Left lung (tissue), 10 donors: Measurements from ENCODE around the gene DYNC1H1. TPM values are rescaled to one million over a fixed set of nuclear protein-coding genes. Genes with fewer than 3 reads are reported as not detected.

Experiments
- ATAC-seq: fragments of 200-7000 bp; cut with Tn5 transposase; one replicate; pipeline ENCODE4 v1.9.1; 2020; ENCODE audit warnings: moderate library complexity
- DNase-seq, 4 donors: peaks; one replicate each; pipeline ENCODE4 v3.0.0-alpha.2; 2013 to 2020
- H3K27ac ChIP-seq, 2 donors: fragments of 200-600 bp; sonication (generic) in 1 of 2; one replicate each; pipeline versions ENCODE4 v1.5.0 to v1.8.0; 2020 to 2021
- H3K27me3 ChIP-seq, 2 donors: fragments of 200-600 bp; sonication (generic) in 1 of 2; one replicate each; pipeline versions ENCODE4 v1.5.0 to v1.8.0; 2020 to 2021
- H3K36me3 ChIP-seq, 2 donors: fragments of 200-600 bp; sonication (generic) in 1 of 2; one replicate each; pipeline versions ENCODE4 v1.5.0 to v1.8.0; 2020 to 2021
- H3K4me1 ChIP-seq, 2 donors: fragments of 200-600 bp; one replicate each; pipeline ENCODE4 v1.8.0; 2021
- H3K4me3 ChIP-seq, 2 donors: fragments of 200-600 bp; sonication (generic) in 1 of 2; one replicate each; pipeline versions ENCODE4 v1.5.0 to v1.8.0; 2020 to 2021; ENCODE audit warnings: mild to moderate bottlenecking in 1 of 2
- H3K9me3 ChIP-seq, 2 donors: fragments of 200-600 bp; sonication (generic) in 1 of 2; one replicate each; pipeline versions ENCODE4 v1.5.0 to v1.8.0; 2020 to 2021
- intact Hi-C, 2 donors: fragments of 100-400 bp; cut with DNase I; formaldehyde crosslinking; loops; one replicate each; pipeline versions ENCODE4 v1.11.2 to v1.14.2; 2022
- polyA plus RNA-seq, 6 donors: library from polyadenylated mRNA; unstranded; fragments of 120-200 nt; gene quantifications; one replicate each; pipeline ENCODE4 v1.2.1, GENCODE V29; 2013; ENCODE audit not compliant: insufficient read length in 6 of 6
- total RNA-seq, 2 donors: library from RNA; stranded (reverse); fragmentation: NEBNext Ultra II Directional; extraction: Animal tissue kit (Norgen Biotek cat#: 25700); gene quantifications; one replicate each; pipeline ENCODE4 v1.2.1, GENCODE V29; 2021
- TF ChIP-seq, protein P1 (sequence below), 2 donors: fragments of 200-600 bp; sonication (generic) in 1 of 2; IDR thresholded peaks; one replicate each; pipeline versions ENCODE4 v1.5.0 to v1.8.0; 2021; ENCODE audit warnings: antibody characterized with exemption in 2 of 2
- donor health status: DM: no; HTN: yes; CAD: no.
- donor health status: DM: no; HTN: no; CAD: no.

The DYNC1H1 gene
- total and polyA plus RNA-seq, 8 donors, result 305 to 514 (median 345) TPM

DNA sequence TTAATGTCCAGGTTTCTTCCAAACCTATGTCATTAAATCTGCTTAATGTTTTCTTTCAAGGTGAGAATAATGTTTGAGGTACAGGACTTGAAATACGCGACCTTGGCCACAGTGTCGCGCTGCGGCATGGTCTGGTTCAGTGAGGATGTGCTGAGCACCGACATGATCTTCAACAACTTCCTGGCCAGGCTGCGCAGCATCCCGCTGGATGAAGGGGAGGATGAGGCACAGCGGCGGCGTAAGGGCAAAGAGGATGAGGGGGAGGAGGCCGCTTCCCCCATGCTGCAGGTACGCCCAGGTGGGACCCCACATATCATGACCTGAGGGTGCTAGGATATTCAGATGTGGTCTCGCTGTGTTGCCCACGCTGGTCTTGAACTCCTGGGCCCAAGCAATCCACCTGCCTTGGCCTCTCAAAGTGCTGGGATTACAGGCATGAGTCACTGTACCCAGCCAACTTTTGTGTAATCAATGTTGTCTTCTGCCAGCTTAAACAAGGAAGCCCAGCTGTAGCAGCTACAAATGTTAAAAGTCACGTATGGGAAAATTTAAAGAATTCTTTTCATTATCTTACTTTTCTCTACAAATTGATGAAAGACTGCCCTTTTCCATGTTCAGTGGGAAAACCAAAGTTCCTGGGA is 50.8 kb downstream of the DYNC1H1 start:
- peaks cover 11 to 100% of the 10 kb centered on the region in 2 donors for H3K36me3 ChIP-seq
- H3K4me1 ChIP-seq, result no peaks in the 10 kb centered on the region
- no peaks in the 10 kb centered on the region for H3K27me3 ChIP-seq
- TF ChIP-seq, protein P1, sequence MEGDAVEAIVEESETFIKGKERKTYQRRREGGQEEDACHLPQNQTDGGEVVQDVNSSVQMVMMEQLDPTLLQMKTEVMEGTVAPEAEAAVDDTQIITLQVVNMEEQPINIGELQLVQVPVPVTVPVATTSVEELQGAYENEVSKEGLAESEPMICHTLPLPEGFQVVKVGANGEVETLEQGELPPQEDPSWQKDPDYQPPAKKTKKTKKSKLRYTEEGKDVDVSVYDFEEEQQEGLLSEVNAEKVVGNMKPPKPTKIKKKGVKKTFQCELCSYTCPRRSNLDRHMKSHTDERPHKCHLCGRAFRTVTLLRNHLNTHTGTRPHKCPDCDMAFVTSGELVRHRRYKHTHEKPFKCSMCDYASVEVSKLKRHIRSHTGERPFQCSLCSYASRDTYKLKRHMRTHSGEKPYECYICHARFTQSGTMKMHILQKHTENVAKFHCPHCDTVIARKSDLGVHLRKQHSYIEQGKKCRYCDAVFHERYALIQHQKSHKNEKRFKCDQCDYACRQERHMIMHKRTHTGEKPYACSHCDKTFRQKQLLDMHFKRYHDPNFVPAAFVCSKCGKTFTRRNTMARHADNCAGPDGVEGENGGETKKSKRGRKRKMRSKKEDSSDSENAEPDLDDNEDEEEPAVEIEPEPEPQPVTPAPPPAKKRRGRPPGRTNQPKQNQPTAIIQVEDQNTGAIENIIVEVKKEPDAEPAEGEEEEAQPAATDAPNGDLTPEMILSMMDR (IDR thresholded peaks at IDR 0.05), result no peak
- no peak overlapping the region for H3K4me3 ChIP-seq
- no peak for ATAC-seq
- no peak overlapping the region for H3K27ac ChIP-seq
- peak in 1 of 4 donors; percentile 51 for DNase-seq
- no peaks in the 10 kb centered on the region for H3K9me3 ChIP-seq
- intact Hi-C loops, result no loop called here

DNA sequence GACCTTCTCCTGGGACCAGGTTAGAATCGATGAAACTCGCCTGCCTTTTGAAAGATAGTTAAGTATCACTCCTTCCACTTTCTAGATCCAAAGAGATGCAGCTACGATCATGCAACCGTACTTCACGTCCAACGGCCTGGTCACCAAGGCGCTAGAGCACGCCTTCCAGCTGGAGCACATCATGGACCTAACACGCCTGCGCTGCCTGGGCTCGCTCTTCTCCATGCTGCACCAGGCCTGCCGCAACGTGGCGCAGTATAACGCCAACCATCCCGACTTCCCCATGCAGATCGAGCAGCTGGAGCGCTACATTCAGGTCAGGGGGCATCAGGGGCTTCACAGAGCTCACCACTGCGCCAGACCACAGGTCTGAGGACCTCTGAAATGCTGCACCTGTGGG is 51.4 kb downstream of the DYNC1H1 start:
- DNase-seq, result peak in 1 of 4 donors; percentile 55
- Histone ChIP-seq H3K27me3 (no peaks in the 10 kb centered on the region), H3K27ac (no peak overlapping the region), H3K4me1 (no peaks in the 10 kb centered on the region), H3K36me3 (peaks cover 11 to 100% of the 10 kb centered on the region in 2 donors), H3K4me3 (no peak overlapping the region), H3K9me3 (no peaks in the 10 kb centered on the region)
- ATAC-seq, result no peak
- intact Hi-C loops, result no loop called here
- TF ChIP-seq, protein P1 (IDR thresholded peaks at IDR 0.05), result no peak

DNA sequence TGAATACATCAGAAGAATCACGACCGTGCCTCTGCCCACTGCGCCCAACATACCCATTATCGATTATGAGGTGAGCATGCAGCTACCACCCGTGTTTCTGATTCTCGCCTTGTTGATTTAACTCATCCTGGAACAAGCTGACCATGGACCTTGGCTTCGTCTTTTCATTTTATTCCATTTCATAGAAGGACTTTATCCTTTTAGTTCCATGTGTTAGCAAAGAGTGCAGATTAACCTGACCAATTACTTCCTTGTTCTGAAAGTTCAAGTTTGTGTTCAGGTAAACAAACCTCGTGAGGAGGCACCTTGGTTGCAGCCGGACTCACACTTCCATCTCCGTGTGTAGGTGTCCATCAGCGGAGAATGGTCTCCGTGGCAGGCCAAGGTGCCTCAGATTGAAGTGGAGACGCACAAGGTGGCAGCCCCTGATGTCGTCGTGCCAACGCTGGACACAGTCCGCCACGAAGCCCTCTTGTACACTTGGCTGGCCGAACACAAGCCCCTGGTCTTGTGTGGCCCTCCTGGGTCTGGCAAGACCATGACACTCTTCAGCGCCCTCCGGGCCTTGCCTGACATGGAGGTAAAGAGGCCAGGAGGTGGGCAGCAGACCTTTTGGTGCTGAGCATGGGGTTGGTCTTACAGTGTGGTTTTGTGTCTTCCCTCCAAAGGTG is 52.2 kb downstream of the DYNC1H1 start:
- intact Hi-C loops, result no loop called here
- TF ChIP-seq, protein P1 (IDR thresholded peaks at IDR 0.05), result no peak
- no peak overlapping the region for H3K27ac ChIP-seq
- no peaks in the 10 kb centered on the region for H3K27me3 ChIP-seq
- DNase-seq, result peak in 1 of 4 donors; percentile 67
- no peak for ATAC-seq
- no peak overlapping the region for H3K4me3 ChIP-seq
- peaks cover 11 to 100% of the 10 kb centered on the region in 2 donors for H3K36me3 ChIP-seq
- no peaks in the 10 kb centered on the region for H3K4me1 ChIP-seq
- H3K9me3 ChIP-seq, result no peaks in the 10 kb centered on the region

DNA sequence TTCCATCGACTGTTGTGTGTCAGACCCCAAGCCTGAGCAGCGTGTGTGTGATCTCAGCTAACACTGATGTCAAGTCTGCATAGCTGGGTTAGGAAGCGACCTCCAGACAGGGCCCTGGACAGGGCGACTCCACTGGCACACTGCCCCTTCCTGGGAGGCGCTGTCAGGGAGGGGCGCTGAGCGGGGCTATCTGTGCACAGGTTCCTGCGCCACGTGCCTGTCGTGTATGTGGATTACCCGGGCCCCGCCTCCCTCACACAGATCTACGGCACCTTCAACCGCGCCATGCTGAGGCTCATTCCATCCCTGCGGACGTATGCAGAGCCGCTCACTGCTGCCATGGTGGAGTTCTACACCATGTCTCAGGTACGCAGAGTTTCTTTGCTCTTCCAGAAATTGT is 53.9 kb downstream of the DYNC1H1 start:
- DNase-seq (peak in 1 of 4 donors; percentile 77), ATAC-seq (no peak)
- no peak overlapping the region for H3K27ac ChIP-seq
- peaks cover 3 to 100% of the 10 kb centered on the region in 2 donors for H3K36me3 ChIP-seq
- no peaks in the 10 kb centered on the region for H3K4me1 ChIP-seq
- no peak overlapping the region for H3K4me3 ChIP-seq
- no peaks in the 10 kb centered on the region for H3K9me3 ChIP-seq
- no peaks in the 10 kb centered on the region for H3K27me3 ChIP-seq
- TF ChIP-seq, protein P1 (IDR thresholded peaks at IDR 0.05), result no peak
- intact Hi-C loops, result no loop called here

DNA sequence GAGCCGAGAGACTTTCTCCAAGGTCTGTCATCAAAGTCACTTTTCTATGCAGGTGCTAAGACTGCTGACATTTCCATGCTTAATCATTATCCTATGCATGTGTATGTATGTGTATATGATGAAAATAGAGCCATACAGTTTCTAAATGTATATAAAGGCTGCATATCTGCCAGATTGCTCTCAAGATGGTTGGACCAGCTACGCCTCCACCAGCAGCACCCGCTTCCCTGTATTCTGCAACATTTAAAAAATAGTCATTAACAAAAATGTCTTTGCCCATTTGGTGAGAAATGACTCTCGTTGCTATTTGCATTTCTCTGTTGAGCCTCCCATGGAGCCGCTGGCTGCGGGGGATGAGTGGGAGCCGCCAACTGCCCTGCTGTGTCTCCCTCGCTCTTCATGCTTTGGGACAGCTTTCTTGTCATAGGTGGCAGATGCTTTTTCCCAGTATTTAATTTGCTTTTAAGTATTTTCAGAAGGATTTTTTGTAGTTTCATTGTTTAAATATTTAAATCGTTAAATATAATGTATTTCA is 54.7 kb downstream of the DYNC1H1 start:
- ATAC-seq, result no peak
- TF ChIP-seq, protein P1 (IDR thresholded peaks at IDR 0.05), result no peak
- no peaks in the 10 kb centered on the region for H3K27me3 ChIP-seq
- peaks cover 6 to 100% of the 10 kb centered on the region in 2 donors for H3K36me3 ChIP-seq
- H3K9me3 ChIP-seq, result no peaks in the 10 kb centered on the region
- intact Hi-C loops, result no loop called here
- no peaks in the 10 kb centered on the region for H3K4me1 ChIP-seq
- H3K4me3 ChIP-seq, result no peak overlapping the region
- DNase-seq, result no peak
- H3K27ac ChIP-seq, result no peak overlapping the region
